Measurements from ENCODE around the gene SLC39A11.

GRCh38 chr17:73065376-73065775 lies 27.1 kb downstream of the SLC39A11 start:
- TF ChIP-seq, protein P1, sequence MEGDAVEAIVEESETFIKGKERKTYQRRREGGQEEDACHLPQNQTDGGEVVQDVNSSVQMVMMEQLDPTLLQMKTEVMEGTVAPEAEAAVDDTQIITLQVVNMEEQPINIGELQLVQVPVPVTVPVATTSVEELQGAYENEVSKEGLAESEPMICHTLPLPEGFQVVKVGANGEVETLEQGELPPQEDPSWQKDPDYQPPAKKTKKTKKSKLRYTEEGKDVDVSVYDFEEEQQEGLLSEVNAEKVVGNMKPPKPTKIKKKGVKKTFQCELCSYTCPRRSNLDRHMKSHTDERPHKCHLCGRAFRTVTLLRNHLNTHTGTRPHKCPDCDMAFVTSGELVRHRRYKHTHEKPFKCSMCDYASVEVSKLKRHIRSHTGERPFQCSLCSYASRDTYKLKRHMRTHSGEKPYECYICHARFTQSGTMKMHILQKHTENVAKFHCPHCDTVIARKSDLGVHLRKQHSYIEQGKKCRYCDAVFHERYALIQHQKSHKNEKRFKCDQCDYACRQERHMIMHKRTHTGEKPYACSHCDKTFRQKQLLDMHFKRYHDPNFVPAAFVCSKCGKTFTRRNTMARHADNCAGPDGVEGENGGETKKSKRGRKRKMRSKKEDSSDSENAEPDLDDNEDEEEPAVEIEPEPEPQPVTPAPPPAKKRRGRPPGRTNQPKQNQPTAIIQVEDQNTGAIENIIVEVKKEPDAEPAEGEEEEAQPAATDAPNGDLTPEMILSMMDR (conservative IDR thresholded peaks at IDR 0.05 in 1 of 2, IDR thresholded peaks at IDR 0.05 in 1 of 2; ENCODE audit: extremely low read depth in 1 of 2, insufficient read depth in 1 of 2, low read depth in 1 of 2, low read length in 2 of 2): no peak
- TF ChIP-seq EZH2 (IDR thresholded peaks at IDR 0.05; ENCODE audit: borderline replicate concordance, low read length): no peak
